Measurements from ENCODE around the gene PHC2. TPM values are rescaled to one million over a fixed set of nuclear protein-coding genes. Genes with fewer than 3 reads are reported as not detected.
A peak's percentile ranks its signal among the peaks of the same experiment; 100 is the strongest.

Gene PHC2
- total and polyA plus RNA-seq, 8 donors = 21.8 to 62.1 (median 42.6) TPM

- Histone ChIP-seq H3K4me3 (no peak overlapping the region), H3K4me1 (no peaks in the 10 kb centered on the region), H3K27ac (no peak overlapping the region), H3K36me3 (no peaks in the 10 kb centered on the region), H3K9me3 (no peaks in the 10 kb centered on the region), H3K27me3 (no peaks in the 10 kb centered on the region)
- FAIRE-seq = no peak
- intact Hi-C loops (cut with DNase I) = no loop called here
- no peak for ATAC-seq
- no peak for TF ChIP-seq CTCF (IDR thresholded peaks at IDR 0.05)
- 69 to 76% methylated on average over 4 of the region's 4 CpGs for WGBS, 2 donors
- DNase-seq = no peak
Observed at GRCh38 chr1:33383489-33383888, 47.4 kb downstream of the PHC2 start.

- no peak overlapping the region for H3K4me3 ChIP-seq
Observed at GRCh38 chr1:33382661-33383415, 48.1 kb downstream of the PHC2 start.

GRCh38 chr1:33381977-33382376 is 48.9 kb downstream of the PHC2 start:
- intact Hi-C loops (cut with DNase I) = no loop called here
- TF ChIP-seq CTCF (IDR thresholded peaks at IDR 0.05) = no peak
- H3K9me3 ChIP-seq = no peaks in the 10 kb centered on the region
- DNase-seq = no peak
- WGBS, 2 donors = 92 to 93% methylated on average over 4 of the region's 4 CpGs
- H3K36me3 ChIP-seq = no peaks in the 10 kb centered on the region
- H3K4me1 ChIP-seq = peaks cover 0 to 4% (median 0%) of the 10 kb centered on the region in 3 donors
- peak overlapping the region in 1 of 4 donors; percentile 23 for H3K27ac ChIP-seq
- no peak for FAIRE-seq
- ATAC-seq = no peak
- no peak overlapping the region for H3K4me3 ChIP-seq
- no peaks in the 10 kb centered on the region for H3K27me3 ChIP-seq

More at GRCh38 chr1:33382661-33383415, 48.1 kb downstream of the PHC2 start:
- ATAC-seq (peak in 2 of 4 donors; percentile 49 to 62), DNase-seq (no peak), FAIRE-seq (no peak)
- peak overlapping the region in 1 of 4 donors; percentile 23 for H3K27ac ChIP-seq
- no peak for TF ChIP-seq CTCF (IDR thresholded peaks at IDR 0.05)
- H3K9me3 ChIP-seq = no peaks in the 10 kb centered on the region
- 74 to 78% methylated on average over 9 of the region's 9 CpGs for WGBS, 2 donors
- no peaks in the 10 kb centered on the region for H3K36me3 ChIP-seq
- no peaks in the 10 kb centered on the region for H3K4me1 ChIP-seq
- no peaks in the 10 kb centered on the region for H3K27me3 ChIP-seq
- intact Hi-C loops (cut with DNase I) = no loop called here

GRCh38 chr1:33380811-33381210 is 50.1 kb downstream of the PHC2 start:
- FAIRE-seq (no peak), ATAC-seq (no peak), DNase-seq (no peak)
- Histone ChIP-seq H3K4me1 (peaks cover 0 to 6% (median 0%) of the 10 kb centered on the region in 3 donors), H3K4me3 (no peak overlapping the region), H3K27ac (no peak overlapping the region), H3K9me3 (no peaks in the 10 kb centered on the region), H3K36me3 (no peaks in the 10 kb centered on the region), H3K27me3 (no peaks in the 10 kb centered on the region)
- no peak for TF ChIP-seq CTCF (IDR thresholded peaks at IDR 0.05)
- intact Hi-C loops (cut with DNase I) = no loop called here
- 94 to 100% methylated on average over 2 of the region's 2 CpGs for WGBS, 2 donors
